Esophagus muscularis mucosa (tissue), 4 donors: ENCODE measurements around the gene KRT6B.

Experiments
- EP300 ChIP-seq: sonication (generic); formaldehyde crosslinking; IDR thresholded peaks from one replicate; pipeline ENCODE4 v1.6.1; 2017; ENCODE audit warnings: antibody characterized with exemption
- POLR2A ChIP-seq: fragments of 450-650 bp; IDR thresholded peaks from one replicate; pipeline ENCODE4 v1.6.1; 2017; ENCODE audit warnings: antibody characterized with exemption, moderate library complexity, mild to moderate bottlenecking, low read depth
- POLR2AphosphoS5 ChIP-seq, 2 donors: sonication (generic); formaldehyde crosslinking; IDR thresholded peaks; one replicate each; pipeline ENCODE4 v1.6.1; 2017; ENCODE audit warnings: antibody characterized with exemption in 2 of 2
- TF ChIP-seq, protein P1 (sequence below), 3 experiments: fragments of 200-600 bp in 2 of 3; fragments of 450-650 bp in 1 of 3; sonication (generic) in 2 of 3; IDR thresholded peaks; one replicate each; pipeline ENCODE4 v1.5.1; 2017 to 2019; ENCODE audit warnings: antibody characterized with exemption in 3 of 3, mild to moderate bottlenecking in 2 of 3, moderate library complexity in 1 of 3

- TF ChIP-seq, protein P1, sequence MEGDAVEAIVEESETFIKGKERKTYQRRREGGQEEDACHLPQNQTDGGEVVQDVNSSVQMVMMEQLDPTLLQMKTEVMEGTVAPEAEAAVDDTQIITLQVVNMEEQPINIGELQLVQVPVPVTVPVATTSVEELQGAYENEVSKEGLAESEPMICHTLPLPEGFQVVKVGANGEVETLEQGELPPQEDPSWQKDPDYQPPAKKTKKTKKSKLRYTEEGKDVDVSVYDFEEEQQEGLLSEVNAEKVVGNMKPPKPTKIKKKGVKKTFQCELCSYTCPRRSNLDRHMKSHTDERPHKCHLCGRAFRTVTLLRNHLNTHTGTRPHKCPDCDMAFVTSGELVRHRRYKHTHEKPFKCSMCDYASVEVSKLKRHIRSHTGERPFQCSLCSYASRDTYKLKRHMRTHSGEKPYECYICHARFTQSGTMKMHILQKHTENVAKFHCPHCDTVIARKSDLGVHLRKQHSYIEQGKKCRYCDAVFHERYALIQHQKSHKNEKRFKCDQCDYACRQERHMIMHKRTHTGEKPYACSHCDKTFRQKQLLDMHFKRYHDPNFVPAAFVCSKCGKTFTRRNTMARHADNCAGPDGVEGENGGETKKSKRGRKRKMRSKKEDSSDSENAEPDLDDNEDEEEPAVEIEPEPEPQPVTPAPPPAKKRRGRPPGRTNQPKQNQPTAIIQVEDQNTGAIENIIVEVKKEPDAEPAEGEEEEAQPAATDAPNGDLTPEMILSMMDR (IDR thresholded peaks at IDR 0.05), result no peak
- TF ChIP-seq POLR2AphosphoS5 (IDR thresholded peaks at IDR 0.05) (no peak), EP300 (no peak), POLR2A (no peak)
These were observed 38.7 kb downstream of the KRT6B start for GRCh38 chr12:52413202-52413601.
